ENCODE measurements around the gene KCNIP1. TPM values are rescaled to one million over a fixed set of nuclear protein-coding genes. Genes with fewer than 3 reads are reported as not detected.

The KCNIP1 gene
- total and polyA plus RNA-seq, 2 of the 13 experiments (the other 11 are each of a cell fraction or from before 2014, with no cell fraction given): not detected

- no TSS peak for BruUV-seq (replicated peaks)
- CTCF ChIA-PET (ENCODE audit: low intra/inter-chr PET ratio, low total read pairs): no interaction called here
- TF ChIP-seq KDM3A (CRISPR knock-in tag; IDR thresholded peaks at IDR 0.05; ENCODE audit: low read depth) (no peak), ZC3H4 (CRISPR knock-in tag; IDR thresholded peaks at IDR 0.05; ENCODE audit: borderline replicate concordance) (no peak), HOXA3 (CRISPR knock-in tag; IDR thresholded peaks at IDR 0.05) (no peak), RARG (CRISPR knock-in tag; IDR thresholded peaks at IDR 0.05; ENCODE audit: low read depth) (no peak), GABPA (IDR thresholded peaks at IDR 0.05; ENCODE audit: low read depth, low read length) (no peak), GABPA (CRISPR knock-in tag; IDR thresholded peaks at IDR 0.05; ENCODE audit: low read depth) (no peak), ZNF318 (CRISPR knock-in tag; IDR thresholded peaks at IDR 0.05) (no peak), NCOA2 (CRISPR knock-in tag; IDR thresholded peaks at IDR 0.05) (no peak), SP1 (IDR thresholded peaks at IDR 0.05) (no peak), SP1 (CRISPR knock-in tag; IDR thresholded peaks at IDR 0.05) (no peak)
- TF ChIP-seq, protein P1, sequence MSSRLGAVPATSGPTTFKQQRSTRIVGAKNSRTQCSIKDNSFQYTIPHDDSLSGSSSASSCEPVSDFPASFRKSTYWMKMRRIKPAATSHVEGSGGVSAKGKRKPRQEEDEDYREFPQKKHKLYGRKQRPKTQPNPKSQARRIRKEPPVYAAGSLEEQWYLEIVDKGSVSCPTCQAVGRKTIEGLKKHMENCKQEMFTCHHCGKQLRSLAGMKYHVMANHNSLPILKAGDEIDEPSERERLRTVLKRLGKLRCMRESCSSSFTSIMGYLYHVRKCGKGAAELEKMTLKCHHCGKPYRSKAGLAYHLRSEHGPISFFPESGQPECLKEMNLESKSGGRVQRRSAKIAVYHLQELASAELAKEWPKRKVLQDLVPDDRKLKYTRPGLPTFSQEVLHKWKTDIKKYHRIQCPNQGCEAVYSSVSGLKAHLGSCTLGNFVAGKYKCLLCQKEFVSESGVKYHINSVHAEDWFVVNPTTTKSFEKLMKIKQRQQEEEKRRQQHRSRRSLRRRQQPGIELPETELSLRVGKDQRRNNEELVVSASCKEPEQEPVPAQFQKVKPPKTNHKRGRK (CRISPR knock-in tag; IDR thresholded peaks at IDR 0.05): no peak
- TF ChIP-seq, protein P2, sequence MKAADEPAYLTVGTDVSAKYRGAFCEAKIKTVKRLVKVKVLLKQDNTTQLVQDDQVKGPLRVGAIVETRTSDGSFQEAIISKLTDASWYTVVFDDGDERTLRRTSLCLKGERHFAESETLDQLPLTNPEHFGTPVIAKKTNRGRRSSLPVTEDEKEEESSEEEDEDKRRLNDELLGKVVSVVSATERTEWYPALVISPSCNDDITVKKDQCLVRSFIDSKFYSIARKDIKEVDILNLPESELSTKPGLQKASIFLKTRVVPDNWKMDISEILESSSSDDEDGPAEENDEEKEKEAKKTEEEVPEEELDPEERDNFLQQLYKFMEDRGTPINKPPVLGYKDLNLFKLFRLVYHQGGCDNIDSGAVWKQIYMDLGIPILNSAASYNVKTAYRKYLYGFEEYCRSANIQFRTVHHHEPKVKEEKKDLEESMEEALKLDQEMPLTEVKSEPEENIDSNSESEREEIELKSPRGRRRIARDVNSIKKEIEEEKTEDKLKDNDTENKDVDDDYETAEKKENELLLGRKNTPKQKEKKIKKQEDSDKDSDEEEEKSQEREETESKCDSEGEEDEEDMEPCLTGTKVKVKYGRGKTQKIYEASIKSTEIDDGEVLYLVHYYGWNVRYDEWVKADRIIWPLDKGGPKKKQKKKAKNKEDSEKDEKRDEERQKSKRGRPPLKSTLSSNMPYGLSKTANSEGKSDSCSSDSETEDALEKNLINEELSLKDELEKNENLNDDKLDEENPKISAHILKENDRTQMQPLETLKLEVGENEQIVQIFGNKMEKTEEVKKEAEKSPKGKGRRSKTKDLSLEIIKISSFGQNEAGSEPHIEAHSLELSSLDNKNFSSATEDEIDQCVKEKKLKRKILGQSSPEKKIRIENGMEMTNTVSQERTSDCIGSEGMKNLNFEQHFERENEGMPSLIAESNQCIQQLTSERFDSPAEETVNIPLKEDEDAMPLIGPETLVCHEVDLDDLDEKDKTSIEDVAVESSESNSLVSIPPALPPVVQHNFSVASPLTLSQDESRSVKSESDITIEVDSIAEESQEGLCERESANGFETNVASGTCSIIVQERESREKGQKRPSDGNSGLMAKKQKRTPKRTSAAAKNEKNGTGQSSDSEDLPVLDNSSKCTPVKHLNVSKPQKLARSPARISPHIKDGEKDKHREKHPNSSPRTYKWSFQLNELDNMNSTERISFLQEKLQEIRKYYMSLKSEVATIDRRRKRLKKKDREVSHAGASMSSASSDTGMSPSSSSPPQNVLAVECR (CRISPR knock-in tag; IDR thresholded peaks at IDR 0.05; ENCODE audit: borderline replicate concordance): no peak
Observed at GRCh38 chr5:170509348-170509660, 5.5 kb downstream of the KCNIP1 start.

More at GRCh38 chr5:170509348-170509660, 5.5 kb downstream of the KCNIP1 start:
- ATAC-seq: no peak
- Histone ChIP-seq H3K9ac (ENCODE audit: insufficient read depth, low read depth, low read length) (no peak overlapping the region), H4K20me1 (ENCODE audit: insufficient read depth, low read length) (no peaks in the 10 kb centered on the region), H3K4me1 (ENCODE audit: insufficient read depth, low read length) (no peaks in the 10 kb centered on the region), H2AFZ (ENCODE audit: low read length) (no peak overlapping the region), H3K9me3 (ENCODE audit: low read length) (no peaks in the 10 kb centered on the region), H3K4me2 (ENCODE audit: low read depth, low read length) (no peak overlapping the region), H3K36me3 (replicated peaks in 1 of 2; ENCODE audit: control insufficient read depth in 1 of 2, insufficient read depth in 2 of 2, low read length in 2 of 2) (no peaks in the 10 kb centered on the region), H3K4me3 (replicated peaks in 1 of 3; ENCODE audit: insufficient read depth in 1 of 3, low read depth in 2 of 3, low read length in 3 of 3) (no peak overlapping the region), H3K79me2 (ENCODE audit: insufficient read depth, low read length) (no peaks in the 10 kb centered on the region), H3K27ac (ENCODE audit: extremely low read length, insufficient read depth, low read length) (no peak overlapping the region), H3K27me3 (ENCODE audit: control insufficient read depth in 1 of 2, insufficient read depth in 2 of 2, low read length in 2 of 2) (peaks cover 0 to 39% of the 10 kb centered on the region in 2 experiments; a peak in 4 of 5 replicates)
- 2% methylated on average over 1 of the region's 1 CpG for WGBS (ENCODE audit: low lambda C conversion rate)
- no peak for DNase-seq (ENCODE audit: low spot score)
- POLR2A ChIA-PET: no interaction called here
- intact Hi-C loops (cut with micrococcal nuclease; ENCODE audit: unreplicated experiment) (no loop called here), in situ Hi-C loops (cut with HindIII; ENCODE audit: extremely low pct_ligation_motif_present, low pct_unique_long_range_greater_than_20kb) (no loop called here)
- no peak for FAIRE-seq

Data from HepG2 (cell line).